ENCODE data around the gene TLX2.

Gene TLX2

DNA sequence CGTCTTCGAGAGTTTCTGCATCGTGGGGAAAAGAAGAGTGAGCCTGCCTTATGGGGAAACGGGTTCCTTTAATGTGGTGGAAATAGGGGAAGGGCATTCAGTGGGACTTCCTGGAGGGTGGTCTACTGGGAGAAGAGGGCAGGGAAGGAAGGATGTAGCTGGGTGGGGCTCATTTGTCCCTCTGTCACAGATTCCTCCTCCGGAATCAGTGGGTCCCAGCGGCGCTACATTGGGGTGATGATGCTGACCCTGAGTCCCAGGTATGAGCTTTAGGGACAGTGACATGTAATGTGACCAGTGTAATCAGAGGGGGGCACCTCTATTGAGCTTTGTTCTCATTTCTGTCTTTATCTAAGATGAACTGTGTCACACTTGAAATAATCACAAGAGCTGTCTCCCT is 17.4 kb downstream of the TLX2 start:
- no peak for TF ChIP-seq EZH2 (IDR thresholded peaks at IDR 0.05; ENCODE audit: borderline replicate concordance, low read depth, low read length, severe bottlenecking)
- TF ChIP-seq, protein P1, sequence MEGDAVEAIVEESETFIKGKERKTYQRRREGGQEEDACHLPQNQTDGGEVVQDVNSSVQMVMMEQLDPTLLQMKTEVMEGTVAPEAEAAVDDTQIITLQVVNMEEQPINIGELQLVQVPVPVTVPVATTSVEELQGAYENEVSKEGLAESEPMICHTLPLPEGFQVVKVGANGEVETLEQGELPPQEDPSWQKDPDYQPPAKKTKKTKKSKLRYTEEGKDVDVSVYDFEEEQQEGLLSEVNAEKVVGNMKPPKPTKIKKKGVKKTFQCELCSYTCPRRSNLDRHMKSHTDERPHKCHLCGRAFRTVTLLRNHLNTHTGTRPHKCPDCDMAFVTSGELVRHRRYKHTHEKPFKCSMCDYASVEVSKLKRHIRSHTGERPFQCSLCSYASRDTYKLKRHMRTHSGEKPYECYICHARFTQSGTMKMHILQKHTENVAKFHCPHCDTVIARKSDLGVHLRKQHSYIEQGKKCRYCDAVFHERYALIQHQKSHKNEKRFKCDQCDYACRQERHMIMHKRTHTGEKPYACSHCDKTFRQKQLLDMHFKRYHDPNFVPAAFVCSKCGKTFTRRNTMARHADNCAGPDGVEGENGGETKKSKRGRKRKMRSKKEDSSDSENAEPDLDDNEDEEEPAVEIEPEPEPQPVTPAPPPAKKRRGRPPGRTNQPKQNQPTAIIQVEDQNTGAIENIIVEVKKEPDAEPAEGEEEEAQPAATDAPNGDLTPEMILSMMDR (IDR thresholded peaks at IDR 0.05; ENCODE audit: borderline replicate concordance, extremely low read depth, low read length, poor library complexity, severe bottlenecking), result no peak
- peaks cover 38% of the 10 kb centered on the region for H3K79me2 ChIP-seq (ENCODE audit: insufficient read depth, low read length)
- peak overlapping the region; percentile 87; the same call in 1 of the 2 replicates for H3K4me2 ChIP-seq (ENCODE audit: insufficient read depth, low read length)
- H3K27me3 ChIP-seq (ENCODE audit: insufficient read depth, low read length, poor library complexity), result no peaks in the 10 kb centered on the region
- DNase-seq, result no peak
- peaks cover 57% of the 10 kb centered on the region for H3K36me3 ChIP-seq (ENCODE audit: insufficient read depth, low read length)
- peak overlapping the region in 1 of 2 experiments; percentile 67; a peak in 1 of 4 replicates for H3K4me3 ChIP-seq (ENCODE audit: low read depth in 1 of 2, low read length in 2 of 2)
- H3K9me3 ChIP-seq (ENCODE audit: insufficient read depth, low read length, severe bottlenecking), result no peaks in the 10 kb centered on the region
- H3K27ac ChIP-seq (ENCODE audit: low read length), result no peak overlapping the region
- H2AFZ ChIP-seq (ENCODE audit: low read depth, low read length), result no peak overlapping the region
- peaks cover 15% of the 10 kb centered on the region; the same call in 1 of the 2 replicates for H4K20me1 ChIP-seq (ENCODE audit: insufficient read depth, low read length)
- no peak overlapping the region for H3K9ac ChIP-seq (ENCODE audit: low read depth, low read length)
- peaks cover 38% of the 10 kb centered on the region for H3K4me1 ChIP-seq (ENCODE audit: insufficient read depth, low read length)
- no peak for ATAC-seq (ENCODE audit: insufficient read depth, low read depth)

DNA sequence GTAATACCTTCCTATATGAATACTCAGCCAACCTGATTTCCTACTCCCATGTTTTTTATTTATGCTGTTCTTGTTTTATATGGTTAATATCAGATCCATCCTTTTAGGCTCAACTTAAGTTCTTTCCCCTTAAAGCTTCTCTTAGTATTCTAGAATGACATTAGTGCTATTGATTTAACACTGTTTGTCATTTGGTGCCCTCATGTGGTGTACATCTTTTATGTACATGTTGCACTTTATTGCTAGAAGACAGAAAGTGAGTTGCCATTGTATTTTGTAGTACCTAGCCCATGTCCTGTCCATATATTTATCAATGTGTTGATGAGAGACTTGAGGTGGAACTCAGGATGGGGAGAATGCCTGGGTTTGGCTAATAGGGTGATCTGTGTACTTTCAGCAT is 18.0 kb downstream of the TLX2 start:
- Histone ChIP-seq H3K4me2 (ENCODE audit: insufficient read depth, low read length) (no peak overlapping the region), H3K27ac (ENCODE audit: low read length) (no peak overlapping the region), H3K4me3 (ENCODE audit: low read depth in 1 of 2, low read length in 2 of 2) (no peak overlapping the region), H2AFZ (ENCODE audit: low read depth, low read length) (no peak overlapping the region), H4K20me1 (ENCODE audit: insufficient read depth, low read length) (peaks cover 12% of the 10 kb centered on the region; the same call in 1 of the 2 replicates), H3K4me1 (ENCODE audit: insufficient read depth, low read length) (peaks cover 35% of the 10 kb centered on the region), H3K9ac (ENCODE audit: low read depth, low read length) (no peak overlapping the region), H3K36me3 (ENCODE audit: insufficient read depth, low read length) (peaks cover 51% of the 10 kb centered on the region), H3K27me3 (ENCODE audit: insufficient read depth, low read length, poor library complexity) (no peaks in the 10 kb centered on the region), H3K9me3 (ENCODE audit: insufficient read depth, low read length, severe bottlenecking) (no peaks in the 10 kb centered on the region), H3K79me2 (ENCODE audit: insufficient read depth, low read length) (peaks cover 38% of the 10 kb centered on the region)
- DNase-seq (no peak), ATAC-seq (ENCODE audit: insufficient read depth, low read depth) (no peak)
- TF ChIP-seq EZH2 (IDR thresholded peaks at IDR 0.05; ENCODE audit: borderline replicate concordance, low read depth, low read length, severe bottlenecking), result no peak
- TF ChIP-seq, protein P1 (IDR thresholded peaks at IDR 0.05; ENCODE audit: borderline replicate concordance, extremely low read depth, low read length, poor library complexity, severe bottlenecking), result peak; percentile 53

GRCh38 chr2:74533464-74533863 is 19.2 kb downstream of the TLX2 start:
- DNase-seq (no peak), ATAC-seq (ENCODE audit: insufficient read depth, low read depth) (no peak)
- H3K9ac ChIP-seq (ENCODE audit: low read depth, low read length), result no peak overlapping the region
- no peak overlapping the region for H3K4me2 ChIP-seq (ENCODE audit: insufficient read depth, low read length)
- H3K27me3 ChIP-seq (ENCODE audit: insufficient read depth, low read length, poor library complexity), result peaks cover 5% of the 10 kb centered on the region
- no peak overlapping the region for H3K4me3 ChIP-seq (ENCODE audit: low read depth in 1 of 2, low read length in 2 of 2)
- no peak overlapping the region for H3K27ac ChIP-seq (ENCODE audit: low read length)
- peaks cover 3% of the 10 kb centered on the region; the same call in 1 of the 2 replicates for H4K20me1 ChIP-seq (ENCODE audit: insufficient read depth, low read length)
- H3K36me3 ChIP-seq (ENCODE audit: insufficient read depth, low read length), result peaks cover 39% of the 10 kb centered on the region
- no peak for TF ChIP-seq EZH2 (IDR thresholded peaks at IDR 0.05; ENCODE audit: borderline replicate concordance, low read depth, low read length, severe bottlenecking)
- TF ChIP-seq, protein P1 (IDR thresholded peaks at IDR 0.05; ENCODE audit: borderline replicate concordance, extremely low read depth, low read length, poor library complexity, severe bottlenecking), result no peak
- H2AFZ ChIP-seq (ENCODE audit: low read depth, low read length), result no peak overlapping the region
- H3K4me1 ChIP-seq (ENCODE audit: insufficient read depth, low read length), result peaks cover 22% of the 10 kb centered on the region
- peaks cover 29% of the 10 kb centered on the region for H3K79me2 ChIP-seq (ENCODE audit: insufficient read depth, low read length)
- H3K9me3 ChIP-seq (ENCODE audit: insufficient read depth, low read length, severe bottlenecking), result no peaks in the 10 kb centered on the region
